Measurements from ENCODE around the gene PHF23.

- no peak for TF ChIP-seq ZFX (IDR thresholded peaks at IDR 0.05)
- no peak for TF ChIP-seq CTCF (conservative IDR thresholded peaks at IDR 0.05)
Observed at GRCh38 chr17:7284911-7285310, 45.7 kb upstream of the PHF23 start.
